K562 (cell line): ENCODE measurements around the gene TSPAN32. TPM values are rescaled to one million over a fixed set of nuclear protein-coding genes. Genes with fewer than 3 reads are reported as not detected.

ENCODE experiments used
- CBFB ChIP-seq: sonication (generic); formaldehyde crosslinking; IDR thresholded peaks from 2 replicates; pipeline ENCODE4 v1.4.0; 2020; ENCODE audit warnings: mild to moderate bottlenecking, missing genetic modification reagents
- CEBPG ChIP-seq, 3 experiments: fragments of 200-800 bp in 1 of 3; sonication (Bioruptor generic) in 1 of 3; sonication (generic) in 1 of 3; formaldehyde crosslinking in 1 of 3; IDR thresholded peaks in 2 of 3; conservative IDR thresholded peaks in 1 of 3; 2 replicates each; pipeline versions ENCODE4 v1.6.1 to v1.8.0; 2016 to 2022; ENCODE audit warnings: missing compliant biosample characterization in 2 of 3, missing genetic modification characterization in 2 of 3, mild to moderate bottlenecking in 1 of 3, missing genetic modification reagents in 1 of 3
- CLOCK ChIP-seq: fragments of 250-450 bp; sonication (Bioruptor Pico); IDR thresholded peaks from 2 replicates; pipeline ENCODE4 v1.4.0; 2020; ENCODE audit warnings: mild to moderate bottlenecking, moderate library complexity, borderline replicate concordance
- COPS2 ChIP-seq: fragments of 450-650 bp; conservative IDR thresholded peaks from 2 replicates; pipeline ENCODE4 v1.6.1; 2016; ENCODE audit warnings: mild to moderate bottlenecking, moderate library complexity
- E2F5 ChIP-seq: sonication (generic); formaldehyde crosslinking; IDR thresholded peaks from 2 replicates; pipeline ENCODE4 v1.8.0; 2022; ENCODE audit warnings: mild to moderate bottlenecking, missing genetic modification reagents
- ETV6 ChIP-seq, 3 experiments: fragments of 150-350 bp in 1 of 3; sonication (generic) in 1 of 3; formaldehyde crosslinking in 1 of 3; IDR thresholded peaks; 2 replicates each; pipeline versions ENCODE4 v1.6.1 to v1.8.0; 2014 to 2022; ENCODE audit warnings: borderline replicate concordance in 2 of 3, low read depth in 2 of 3, antibody characterized with exemption in 1 of 3, low read length in 1 of 3, mild to moderate bottlenecking in 1 of 3, missing genetic modification reagents in 1 of 3
- FOXA3 ChIP-seq, 2 experiments: fragments of 450-650 bp in 1 of 2; sonication (generic) in 1 of 2; formaldehyde crosslinking; IDR thresholded peaks in 1 of 2; conservative IDR thresholded peaks in 1 of 2; 2 replicates each; pipeline versions ENCODE4 v1.4.0 to v1.8.0; 2020 to 2022; ENCODE audit warnings: mild to moderate bottlenecking in 2 of 2, missing genetic modification reagents in 1 of 2
- MAX ChIP-seq: sonication (generic); formaldehyde crosslinking; IDR thresholded peaks from 2 replicates; pipeline ENCODE4 v1.9.0; 2022; ENCODE audit warnings: mild to moderate bottlenecking, missing genetic modification reagents
- MYNN ChIP-seq, 2 experiments: sonication (generic); formaldehyde crosslinking in 1 of 2; IDR thresholded peaks; 2 replicates each; pipeline versions ENCODE4 v1.5.0 to v1.6.1; 2016 to 2020; ENCODE audit warnings: antibody characterized with exemption in 1 of 2, missing genetic modification reagents in 1 of 2
- NFXL1 ChIP-seq: fragments of 450-650 bp; formaldehyde crosslinking; IDR thresholded peaks from 2 replicates; pipeline ENCODE4 v1.4.0; 2021; ENCODE audit warnings: mild to moderate bottlenecking
- NR2F6 ChIP-seq: fragments of 450-650 bp; formaldehyde crosslinking; IDR thresholded peaks from 2 replicates; pipeline ENCODE4 v1.4.0; 2020; ENCODE audit warnings: mild to moderate bottlenecking
- NR3C1 ChIP-seq: sonication (generic); formaldehyde crosslinking; IDR thresholded peaks from 2 replicates; pipeline ENCODE4 v1.8.1; 2022; ENCODE audit warnings: missing genetic modification reagents
- PHF21A ChIP-seq: fragments of 450-650 bp; IDR thresholded peaks from 2 replicates; pipeline ENCODE4 v1.6.1; 2017; ENCODE audit warnings: low read depth, borderline replicate concordance
- POLR2AphosphoS5 ChIP-seq: IDR thresholded peaks from 2 replicates; pipeline ENCODE4 v1.6.1; 2011; ENCODE audit warnings: mild to moderate bottlenecking, low read depth, low read length, moderate library complexity; ENCODE audit not compliant: control insufficient read depth, insufficient read depth
- PTTG1 ChIP-seq: fragments of 450-650 bp; IDR thresholded peaks from 2 replicates; pipeline ENCODE4 v1.6.1; 2016; ENCODE audit warnings: low read depth, mild to moderate bottlenecking, missing genetic modification characterization, missing compliant biosample characterization
- RBM14 ChIP-seq: fragments of 200-400 bp; formaldehyde crosslinking; IDR thresholded peaks from 2 replicates; pipeline ENCODE4 v1.6.1; 2018; ENCODE audit warnings: low read depth, mild to moderate bottlenecking, low read length, moderate library complexity, borderline replicate concordance; ENCODE audit not compliant: insufficient read depth
- RBM15 ChIP-seq: fragments of 200-400 bp; formaldehyde crosslinking; IDR thresholded peaks from 2 replicates; pipeline ENCODE4 v1.6.1; 2018; ENCODE audit warnings: mild to moderate bottlenecking, low read length, moderate library complexity; ENCODE audit not compliant: insufficient read depth
- RFX1 ChIP-seq: fragments of 450-650 bp; IDR thresholded peaks from 2 replicates; pipeline ENCODE4 v1.6.1; 2016; ENCODE audit warnings: mild to moderate bottlenecking, moderate library complexity
- SETDB1 ChIP-seq: IDR thresholded peaks from one replicate; pipeline ENCODE4 v1.6.1; 2012; ENCODE audit warnings: low read length, control low read depth, inconsistent platforms
- YBX1 ChIP-seq: fragments of 450-650 bp; IDR thresholded peaks from 2 replicates; pipeline ENCODE4 v1.7.1; 2016; ENCODE audit warnings: mild to moderate bottlenecking
- ZBTB1 ChIP-seq: sonication (generic); formaldehyde crosslinking; IDR thresholded peaks from 2 replicates; pipeline ENCODE4 v1.8.1; 2023; ENCODE audit warnings: missing genetic modification reagents, low read depth, mild to moderate bottlenecking, borderline replicate concordance
- polyA plus RNA-seq, 8 experiments: library from polyadenylated mRNA; depleted of rRNA in 4 of 8; stranded (reverse) in 5 of 8; unstranded in 3 of 8; fragments of >200 nt; fragmentation: Nextera tagmentation in 2 of 8; fragmentation: Illumina TruSeq in 1 of 8; extraction: Ambion mirVana in 2 of 8; extraction: Trizol in 1 of 8; gene quantifications; 2 replicates each; pipeline versions ENCODE4 v1.2.1 to v1.2.3, GENCODE V29; 2011 to 2014; ENCODE audit warnings: inconsistent platforms in 1 of 8, missing spikeins in 1 of 8
- total RNA-seq, 7 experiments: library from RNA; depleted of rRNA in 6 of 7; stranded (reverse); fragments of >200 nt in 6 of 7; fragmentation: Illumina TruSeq in 2 of 7; extraction: Trizol in 2 of 7; gene quantifications; 2 replicates each; pipeline versions ENCODE4 v1.2.1 to v1.2.3, GENCODE V29; 2011 to 2021; ENCODE audit warnings: low replicate concordance in 1 of 7
- TF ChIP-seq, protein P1 (sequence below), 2 experiments: fragments of 450-650 bp in 1 of 2; sonication (generic) in 1 of 2; formaldehyde crosslinking; conservative IDR thresholded peaks; 2 replicates each; pipeline versions ENCODE4 v1.4.0 to v1.8.1; 2020 to 2022; ENCODE audit warnings: mild to moderate bottlenecking in 1 of 2, missing genetic modification reagents in 1 of 2

Gene TSPAN32
- total and polyA plus RNA-seq, 9 of the 15 experiments (the other 6 are each of a cell fraction or from before 2014, with no cell fraction given), result 0.21 to 7.3 (median 2.6) TPM

- TF ChIP-seq SETDB1 (no peak), NR2F6 (CRISPR knock-in tag) (no peak), MAX (CRISPR knock-in tag) (peak; percentile 93), NFXL1 (CRISPR knock-in tag) (no peak), RFX1 (no peak), E2F5 (CRISPR knock-in tag) (peak; percentile 90), ZBTB1 (CRISPR knock-in tag) (peak; percentile 87), CEBPG (CRISPR knock-in tag; IDR thresholded peaks at IDR 0.05) (peak; percentile 37; the same call in 1 of the 2 replicates), CEBPG (tag; conservative IDR thresholded peaks at IDR 0.05 in 1 of 2, IDR thresholded peaks at IDR 0.05 in 1 of 2) (no peak; a peak in 1 of 4 replicates), POLR2AphosphoS5 (no peak), FOXA3 (CRISPR knock-in tag; conservative IDR thresholded peaks at IDR 0.05 in 1 of 2, IDR thresholded peaks at IDR 0.05 in 1 of 2) (0 out of 4 replicates have a peak, but pooled peaks of 1 of the 2 experiments have one; percentile 77), CLOCK (CRISPR knock-in tag) (no peak), PHF21A (no peak), COPS2 (no peak), NR3C1 (CRISPR knock-in tag) (peak; percentile 95), YBX1 (no peak), MYNN (IDR thresholded peaks at IDR 0.05) (no peak), MYNN (CRISPR knock-in tag; IDR thresholded peaks at IDR 0.05) (no peak), RBM14 (no peak), CBFB (CRISPR knock-in tag) (no peak), PTTG1 (tag) (no peak), RBM15 (no peak), ETV6 (IDR thresholded peaks at IDR 0.05; ENCODE audit: borderline replicate concordance in 1 of 2, low read depth in 2 of 2, low read length in 1 of 2) (no peak), ETV6 (CRISPR knock-in tag; IDR thresholded peaks at IDR 0.05; ENCODE audit: borderline replicate concordance) (peak; percentile 16; the same call in 1 of the 2 replicates)
- TF ChIP-seq, protein P1, sequence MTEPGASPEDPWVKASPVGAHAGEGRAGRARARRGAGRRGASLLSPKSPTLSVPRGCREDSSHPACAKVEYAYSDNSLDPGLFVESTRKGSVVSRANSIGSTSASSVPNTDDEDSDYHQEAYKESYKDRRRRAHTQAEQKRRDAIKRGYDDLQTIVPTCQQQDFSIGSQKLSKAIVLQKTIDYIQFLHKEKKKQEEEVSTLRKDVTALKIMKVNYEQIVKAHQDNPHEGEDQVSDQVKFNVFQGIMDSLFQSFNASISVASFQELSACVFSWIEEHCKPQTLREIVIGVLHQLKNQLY (CRISPR knock-in tag; conservative IDR thresholded peaks at IDR 0.05), result no peak
Measured at GRCh38 chr11:2269601-2270321, 32.1 kb upstream of the TSPAN32 start (continued).
